Smooth muscle cell (in vitro differentiated cells): ENCODE results near the gene LSM11. TPM values are rescaled to one million over a fixed set of nuclear protein-coding genes. Genes with fewer than 3 reads are reported as not detected.
"Not testable (repeated sequence)": the region's sequence is repeated elsewhere in the genome, so short reads cannot be mapped to it uniquely, and the experiment has no call there.

Experiments
- DNase-seq: peaks from one replicate; lab custom pipeline; 2025; ENCODE audit not compliant: unreplicated experiment; lab: John Stamatoyannopoulos, UW
- H2AFZ ChIP-seq: fragments of 200-600 bp; sonication (generic); 2 replicates; pipeline ENCODE4 v1.6.0; 2016; ENCODE audit warnings: antibody characterized with exemption, low read depth, mild to moderate bottlenecking
- H3F3A ChIP-seq: fragments of 200-600 bp; sonication (generic); 2 replicates; pipeline ENCODE4 v1.6.0; 2017; ENCODE audit warnings: antibody characterized with exemption, low read depth
- H3K27ac ChIP-seq: fragments of 200-600 bp; sonication (generic); 2 replicates; pipeline ENCODE4 v1.5.1; 2016; ENCODE audit warnings: low read depth, mild to moderate bottlenecking
- H3K27me3 ChIP-seq: fragments of 200-600 bp; sonication (generic); 2 replicates; pipeline ENCODE4 v1.6.1; 2016; ENCODE audit warnings: low read depth, mild to moderate bottlenecking
- H3K36me3 ChIP-seq: fragments of 200-600 bp; sonication (generic); 2 replicates; pipeline ENCODE4 v1.5.1; 2016; ENCODE audit warnings: low read depth
- H3K4me1 ChIP-seq: fragments of 200-600 bp; sonication (generic); 2 replicates; pipeline ENCODE4 v1.5.1; 2016; ENCODE audit warnings: low read depth
- H3K4me2 ChIP-seq: fragments of 200-600 bp; sonication (generic); 2 replicates; pipeline ENCODE4 v1.6.0; 2016; ENCODE audit warnings: mild to moderate bottlenecking
- H3K4me3 ChIP-seq: fragments of 200-600 bp; sonication (generic); 2 replicates; pipeline ENCODE4 v1.5.1; 2016; ENCODE audit warnings: mild to moderate bottlenecking
- H3K79me2 ChIP-seq: fragments of 200-600 bp; sonication (generic); 2 replicates; pipeline ENCODE4 v1.6.0; 2016; ENCODE audit warnings: low read depth, mild to moderate bottlenecking
- H3K9ac ChIP-seq: fragments of 200-600 bp; sonication (generic); 2 replicates; pipeline ENCODE4 v1.6.0; 2016; ENCODE audit warnings: low read depth
- H3K9me3 ChIP-seq: fragments of 200-600 bp; sonication (generic); replicated peaks from 2 replicates; pipeline ENCODE4 v1.5.1; 2016; ENCODE audit warnings: low read depth
- H4K20me1 ChIP-seq: fragments of 200-600 bp; sonication (generic); 2 replicates; pipeline ENCODE4 v1.6.0; 2016; ENCODE audit warnings: low read depth
- CTCF ChIP-seq: fragments of 200-600 bp; sonication (generic); IDR thresholded peaks from 2 replicates; pipeline ENCODE4 v1.5.1; 2017; ENCODE audit warnings: borderline replicate concordance, mild to moderate bottlenecking, antibody characterized with exemption; ENCODE audit not compliant: insufficient read depth, poor library complexity, severe bottlenecking
- WGBS: methylation state at CpG from one replicate; pipeline ENCODE4 v1.1.7; 2016; ENCODE audit warnings: low lambda C conversion rate; 5-methylcytosine and 5-hydroxymethylcytosine counted together
- polyA plus RNA-seq: library from polyadenylated mRNA; unstranded; fragments of >200 nt; fragmentation: Nextera tagmentation; extraction: Ambion mirVana; gene quantifications from 2 replicates; pipeline ENCODE4 v1.2.1, GENCODE V29; 2016
- total RNA-seq: library from RNA; depleted of rRNA; stranded (reverse); fragments of >200 nt; gene quantifications from 2 replicates; pipeline ENCODE4 v1.2.3, GENCODE V29; 2014

The LSM11 gene
- total RNA-seq, result 6.4 and 7.5 TPM in 2 replicates
- 2.2 and 2.6 TPM in 2 replicates for polyA plus RNA-seq

DNA sequence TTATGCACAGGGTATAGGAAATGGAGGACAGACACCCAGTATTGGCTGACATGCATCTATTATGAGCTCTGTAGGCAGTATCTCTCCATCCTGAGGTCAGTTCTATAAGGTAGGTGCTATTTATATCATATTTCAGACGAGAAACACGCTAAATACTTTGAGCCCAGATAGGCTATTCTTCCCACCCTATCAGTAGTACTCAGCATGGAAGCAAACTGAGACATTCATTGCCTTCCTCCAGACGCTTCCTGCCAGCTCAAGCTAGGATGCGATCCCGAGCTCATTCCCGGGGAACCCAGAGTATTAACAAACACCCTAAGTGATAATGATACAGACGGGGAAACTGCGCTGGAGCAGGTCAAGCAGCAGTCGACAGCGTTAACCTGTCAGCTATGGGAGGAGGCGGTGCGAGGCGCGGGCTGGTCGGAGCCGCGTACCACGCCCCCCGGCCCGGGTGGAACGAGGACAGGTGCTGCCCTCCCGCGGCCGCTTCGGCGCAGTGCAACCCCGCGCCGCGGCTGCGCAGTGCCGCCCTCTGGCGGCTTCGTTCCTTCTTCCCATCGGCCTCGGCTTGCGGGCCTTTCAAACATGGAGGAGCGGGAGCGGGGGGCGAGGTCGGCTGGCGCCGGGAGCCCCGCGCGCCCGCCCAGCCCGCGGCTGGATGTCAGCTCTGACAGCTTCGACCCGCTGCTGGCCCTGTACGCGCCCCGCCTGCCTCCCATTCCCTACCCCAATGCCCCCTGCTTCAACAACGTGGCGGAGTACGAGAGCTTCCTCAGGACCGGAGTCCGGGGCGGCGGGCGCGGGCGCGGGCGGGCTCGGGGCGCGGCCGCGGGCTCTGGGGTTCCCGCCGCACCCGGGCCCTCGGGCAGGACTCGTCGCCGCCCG lies at the start of gene LSM11:
Gene LSM11 (plus strand): TSS at position 550 of the 888 bp plus-strand sequence. CDS start 39 bp downstream, at position 589.
- H3K9me3 ChIP-seq, result no peaks in the 10 kb centered on the region
- H3K79me2 ChIP-seq, result peaks cover 5% of the 10 kb centered on the region
- peak within 1 kb of the TSS; percentile 61 for H3K9ac ChIP-seq
- peak within 1 kb of the TSS; percentile 85 for H3K4me2 ChIP-seq
- H3K4me3 ChIP-seq, result peak within 1 kb of the TSS; percentile 85
- H3K36me3 ChIP-seq, result peaks cover 1% of the 10 kb centered on the region
- peak within 1 kb of the TSS; percentile 96 for H2AFZ ChIP-seq
- no peaks in the 10 kb centered on the region for H3K27me3 ChIP-seq
- no peaks in the 10 kb centered on the region for H3F3A ChIP-seq
- peak; percentile 100 for TF ChIP-seq CTCF
- WGBS, result 3% methylated on average over 41 of the region's 79 CpGs
- peak; percentile 84 for DNase-seq
- H4K20me1 ChIP-seq, result no peaks in the 10 kb centered on the region
- peaks cover under 1% of the 10 kb centered on the region for H3K4me1 ChIP-seq
- no peak within 1 kb of the TSS for H3K27ac ChIP-seq

DNA sequence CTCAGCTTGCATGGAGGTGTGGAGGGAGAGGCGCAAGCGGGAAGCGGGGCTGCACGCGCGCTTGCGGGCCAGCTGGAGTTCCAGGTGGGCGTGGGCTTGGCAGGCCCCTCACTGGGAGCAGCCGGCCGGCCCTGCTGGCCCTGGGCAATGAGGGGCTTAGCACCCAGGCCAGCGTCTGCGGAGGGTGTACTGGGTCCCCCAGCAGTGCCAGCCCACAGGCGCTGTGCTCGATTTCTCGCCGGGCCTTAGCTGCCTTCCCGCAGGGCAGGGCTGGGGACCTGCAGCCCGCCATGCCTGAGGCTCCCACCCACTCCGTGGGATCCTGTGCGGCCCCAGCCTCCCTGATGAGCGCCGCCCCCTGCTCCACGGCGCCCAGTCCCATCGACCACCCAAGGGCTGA lies 49.7 kb upstream of the LSM11 start:
- H3K9ac ChIP-seq, H3K27me3 ChIP-seq, DNase-seq, H2AFZ ChIP-seq, H4K20me1 ChIP-seq, H3K79me2 ChIP-seq, H3K9me3 ChIP-seq, H3K4me1 ChIP-seq, H3K27ac ChIP-seq, H3K4me3 ChIP-seq, H3F3A ChIP-seq, H3K36me3 ChIP-seq, H3K4me2 ChIP-seq: not testable (repeated sequence)
- WGBS, result 94% methylated on average over 25 of the region's 25 CpGs

GRCh38 chr5:157696154-157696553 lies 47.4 kb upstream of the LSM11 start:
- H3K4me3 ChIP-seq, H3K27me3 ChIP-seq, H3K9me3 ChIP-seq, H3K4me2 ChIP-seq, H3K9ac ChIP-seq, H4K20me1 ChIP-seq, H3F3A ChIP-seq, H2AFZ ChIP-seq, H3K27ac ChIP-seq, H3K36me3 ChIP-seq, H3K79me2 ChIP-seq, H3K4me1 ChIP-seq, DNase-seq: not testable (repeated sequence)
- WGBS, result 88% methylated on average over 3 of the region's 3 CpGs

- H3K9me3 ChIP-seq, H3K27me3 ChIP-seq, H3K27ac ChIP-seq, H3K4me2 ChIP-seq, H3K4me3 ChIP-seq, H3K9ac ChIP-seq, H2AFZ ChIP-seq, DNase-seq, H3K36me3 ChIP-seq, H3F3A ChIP-seq, H3K79me2 ChIP-seq, H4K20me1 ChIP-seq, H3K4me1 ChIP-seq: not testable (repeated sequence)
- WGBS, result 85% methylated on average over 4 of the region's 4 CpGs
Measured at GRCh38 chr5:157698674-157699073, 44.8 kb upstream of the LSM11 start.

GRCh38 chr5:157703736-157704135 lies 39.8 kb upstream of the LSM11 start:
- no peaks in the 10 kb centered on the region for H3K27me3 ChIP-seq

More at GRCh38 chr5:157703736-157704135, 39.8 kb upstream of the LSM11 start:
- no peaks in the 10 kb centered on the region for H3K36me3 ChIP-seq
- H3K9me3 ChIP-seq, result no peaks in the 10 kb centered on the region
- no peak overlapping the region for H3K4me2 ChIP-seq
- no peak overlapping the region for H3K9ac ChIP-seq
- H3K27ac ChIP-seq, result no peak overlapping the region
- no peak for TF ChIP-seq CTCF
- no peak overlapping the region for H2AFZ ChIP-seq
- no peaks in the 10 kb centered on the region for H3K4me1 ChIP-seq
- H4K20me1 ChIP-seq, result no peaks in the 10 kb centered on the region
- DNase-seq, result no peak
- WGBS, result 96% methylated on average over 3 of the region's 3 CpGs
- no peak overlapping the region for H3K4me3 ChIP-seq
- H3K79me2 ChIP-seq, result no peaks in the 10 kb centered on the region
- no peaks in the 10 kb centered on the region for H3F3A ChIP-seq
